HAP-1 (cell line): ENCODE results near the gene FHIT.

ENCODE experiments used
- DNase-seq, 2 experiments: peaks; one replicate each; pipeline ENCODE4 v3.0.0-alpha.2; 2016 to 2020; ENCODE audit warnings: low spot score in 2 of 2
- H3K27me3 ChIP-seq: fragments of 250-450 bp; sonication (Bioruptor Pico); 2 replicates; pipeline ENCODE4 v1.5.1; 2020; ENCODE audit warnings: low read depth, mild to moderate bottlenecking, moderate library complexity
- H3K36me3 ChIP-seq: fragments of 250-450 bp; sonication (Bioruptor Pico); replicated peaks from 2 replicates; pipeline ENCODE4 v1.5.1; 2020; ENCODE audit warnings: mild to moderate bottlenecking
- H3K4me1 ChIP-seq: fragments of 250-450 bp; sonication (Bioruptor Pico); 2 replicates; pipeline ENCODE4 v1.5.1; 2020; ENCODE audit warnings: mild to moderate bottlenecking
- H3K4me3 ChIP-seq: fragments of 250-450 bp; sonication (Bioruptor Pico); 2 replicates; pipeline ENCODE4 v1.5.1; 2020; ENCODE audit warnings: mild to moderate bottlenecking, moderate library complexity
- H3K9me3 ChIP-seq: fragments of 250-450 bp; sonication (Bioruptor Pico); 2 replicates; pipeline ENCODE4 v1.5.1; 2020; ENCODE audit warnings: mild to moderate bottlenecking, moderate library complexity
- in situ Hi-C: fragments of 300-500 bp; cut with MboI; formaldehyde crosslinking; loops from 3 replicates; pipeline ENCODE4 v1.14.3; 2020; ENCODE audit warnings: low sequenced_read_pairs, inconsistent platforms, mixed read lengths

Gene FHIT

GRCh38 chr3:60146121-60146520, 1105.1 kb downstream of the FHIT start:
- H3K27me3 ChIP-seq = no peaks in the 10 kb centered on the region

GRCh38 chr3:60144071-60144470, 1107.2 kb downstream of the FHIT start:
- in situ Hi-C loops = no loop called here
- peak; percentile 43 to 94 for DNase-seq

More at GRCh38 chr3:60146121-60146520, 1105.1 kb downstream of the FHIT start:
- Histone ChIP-seq H3K4me3 (no peak overlapping the region), H3K4me1 (peaks cover 51% of the 10 kb centered on the region), H3K9me3 (no peaks in the 10 kb centered on the region), H3K36me3 (no peaks in the 10 kb centered on the region)
- no peak for DNase-seq
- in situ Hi-C loops = no loop called here

GRCh38 chr3:60142009-60142408, 1109.2 kb downstream of the FHIT start:
- Histone ChIP-seq H3K4me3 (no peak overlapping the region), H3K27me3 (no peaks in the 10 kb centered on the region), H3K36me3 (no peaks in the 10 kb centered on the region), H3K4me1 (peaks cover 47% of the 10 kb centered on the region), H3K9me3 (no peaks in the 10 kb centered on the region)
- in situ Hi-C loops = no loop called here
- DNase-seq = peak; percentile 64 to 98

More at GRCh38 chr3:60144071-60144470, 1107.2 kb downstream of the FHIT start:
- no peaks in the 10 kb centered on the region for H3K9me3 ChIP-seq
- no peaks in the 10 kb centered on the region for H3K36me3 ChIP-seq
- H3K27me3 ChIP-seq = no peaks in the 10 kb centered on the region
- no peak overlapping the region for H3K4me3 ChIP-seq
- H3K4me1 ChIP-seq = peaks cover 53% of the 10 kb centered on the region

GRCh38 chr3:60140160-60140559, 1111.1 kb downstream of the FHIT start:
- Histone ChIP-seq H3K4me3 (no peak overlapping the region), H3K4me1 (peaks cover 37% of the 10 kb centered on the region)

GRCh38 chr3:60136601-60137000, 1114.7 kb downstream of the FHIT start:
- no peaks in the 10 kb centered on the region for H3K27me3 ChIP-seq
- DNase-seq = no peak
- peaks cover 25% of the 10 kb centered on the region for H3K4me1 ChIP-seq
- in situ Hi-C loops = no loop called here
- H3K36me3 ChIP-seq = no peaks in the 10 kb centered on the region
- no peaks in the 10 kb centered on the region for H3K9me3 ChIP-seq
- H3K4me3 ChIP-seq = no peak overlapping the region

More at GRCh38 chr3:60140160-60140559, 1111.1 kb downstream of the FHIT start:
- in situ Hi-C loops = no loop called here
- Histone ChIP-seq H3K36me3 (no peaks in the 10 kb centered on the region), H3K27me3 (no peaks in the 10 kb centered on the region), H3K9me3 (no peaks in the 10 kb centered on the region)
- DNase-seq = no peak

- Histone ChIP-seq H3K9me3 (no peaks in the 10 kb centered on the region), H3K4me3 (no peak overlapping the region), H3K4me1 (peaks cover 19% of the 10 kb centered on the region), H3K27me3 (no peaks in the 10 kb centered on the region), H3K36me3 (no peaks in the 10 kb centered on the region)
- in situ Hi-C loops = no loop called here
- no peak for DNase-seq
Measured at GRCh38 chr3:60135474-60135873, 1115.8 kb downstream of the FHIT start.

- no peaks in the 10 kb centered on the region for H3K36me3 ChIP-seq
- H3K27me3 ChIP-seq = no peaks in the 10 kb centered on the region
- DNase-seq = peak in 1 of 2 experiments; percentile 15
- in situ Hi-C loops = no loop called here
- H3K4me3 ChIP-seq = no peak overlapping the region
- no peaks in the 10 kb centered on the region for H3K9me3 ChIP-seq
- H3K4me1 ChIP-seq = peaks cover 22% of the 10 kb centered on the region
Measured at GRCh38 chr3:60133269-60134162, 1117.7 kb downstream of the FHIT start.

- Histone ChIP-seq H3K4me3 (no peak overlapping the region), H3K9me3 (no peaks in the 10 kb centered on the region), H3K36me3 (no peaks in the 10 kb centered on the region), H3K27me3 (no peaks in the 10 kb centered on the region), H3K4me1 (peaks cover 22% of the 10 kb centered on the region)
- in situ Hi-C loops = no loop called here
- no peak for DNase-seq
Measured at GRCh38 chr3:60131618-60132017, 1119.6 kb downstream of the FHIT start.

GRCh38 chr3:60126511-60127304, 1124.5 kb downstream of the FHIT start:
- Histone ChIP-seq H3K4me3 (no peak overlapping the region), H3K36me3 (no peaks in the 10 kb centered on the region), H3K4me1 (peaks cover 5% of the 10 kb centered on the region), H3K27me3 (no peaks in the 10 kb centered on the region), H3K9me3 (no peaks in the 10 kb centered on the region)
- in situ Hi-C loops = no loop called here
- DNase-seq = no peak

GRCh38 chr3:60125686-60126085, 1125.6 kb downstream of the FHIT start:
- in situ Hi-C loops = no loop called here
- no peak for DNase-seq
- H3K9me3 ChIP-seq = no peaks in the 10 kb centered on the region
- H3K4me3 ChIP-seq = no peak overlapping the region
- no peaks in the 10 kb centered on the region for H3K27me3 ChIP-seq
- H3K36me3 ChIP-seq = no peaks in the 10 kb centered on the region
- peaks cover 4% of the 10 kb centered on the region; the same call in 1 of the 2 replicates for H3K4me1 ChIP-seq

- in situ Hi-C loops = no loop called here
- Histone ChIP-seq H3K4me1 (peaks cover 14% of the 10 kb centered on the region), H3K36me3 (0 out of 2 replicates have a peak, but pooled peaks cover 3% of the 10 kb centered on the region), H3K9me3 (no peaks in the 10 kb centered on the region), H3K27me3 (no peaks in the 10 kb centered on the region), H3K4me3 (no peak overlapping the region)
- DNase-seq = peak in 1 of 2 experiments; percentile 53
Measured at GRCh38 chr3:60120245-60120644, 1131.0 kb downstream of the FHIT start.

- Histone ChIP-seq H3K27me3 (no peaks in the 10 kb centered on the region), H3K4me1 (peaks cover under 1% of the 10 kb centered on the region), H3K36me3 (no peaks in the 10 kb centered on the region), H3K4me3 (no peak overlapping the region), H3K9me3 (no peaks in the 10 kb centered on the region)
- in situ Hi-C loops = no loop called here
- DNase-seq = no peak
Measured at GRCh38 chr3:60114191-60114590, 1137.1 kb downstream of the FHIT start.

- Histone ChIP-seq H3K9me3 (no peaks in the 10 kb centered on the region), H3K4me3 (no peak overlapping the region), H3K4me1 (peaks cover 37% of the 10 kb centered on the region), H3K27me3 (no peaks in the 10 kb centered on the region), H3K36me3 (no peaks in the 10 kb centered on the region)
- in situ Hi-C loops = no loop called here
- DNase-seq = no peak
Measured at GRCh38 chr3:60107275-60107674, 1144.0 kb downstream of the FHIT start.

- H3K4me1 ChIP-seq = peaks cover 45% of the 10 kb centered on the region
- no peaks in the 10 kb centered on the region for H3K27me3 ChIP-seq
- no peaks in the 10 kb centered on the region for H3K9me3 ChIP-seq
- DNase-seq = no peak
- H3K4me3 ChIP-seq = no peak overlapping the region
- no peaks in the 10 kb centered on the region for H3K36me3 ChIP-seq
- in situ Hi-C loops = no loop called here
Measured at GRCh38 chr3:60102154-60102553, 1149.1 kb downstream of the FHIT start.
